GM19099 (cell line): Measurements from ENCODE around the gene LAYN.

Experiments
- POLR2A ChIP-seq: IDR thresholded peaks from 3 replicates; pipeline ENCODE4 v1.6.1; 2011; ENCODE audit warnings: low read depth; ENCODE audit not compliant: insufficient read length; ENCODE audit errors: extremely low read depth

The LAYN gene

DNA sequence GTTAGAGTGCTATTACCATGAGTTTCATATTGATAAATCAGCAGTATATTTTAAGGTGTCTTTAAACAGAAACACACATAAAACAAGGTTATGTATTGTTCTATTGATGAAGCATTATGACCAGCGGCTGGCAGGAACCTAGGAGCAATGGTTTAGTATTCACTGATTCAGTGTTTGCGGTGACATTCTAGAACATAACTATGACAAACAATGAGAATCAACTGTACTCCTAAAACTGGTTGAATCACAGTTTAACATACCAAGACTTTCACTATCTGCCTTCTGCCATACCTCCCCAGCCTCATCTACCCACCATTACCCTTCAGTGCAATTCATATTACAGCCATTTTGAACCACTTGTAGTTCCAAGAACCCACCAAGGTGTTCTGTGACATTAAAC lies 17.2 kb upstream of the LAYN start:
- no peak for TF ChIP-seq POLR2A

DNA sequence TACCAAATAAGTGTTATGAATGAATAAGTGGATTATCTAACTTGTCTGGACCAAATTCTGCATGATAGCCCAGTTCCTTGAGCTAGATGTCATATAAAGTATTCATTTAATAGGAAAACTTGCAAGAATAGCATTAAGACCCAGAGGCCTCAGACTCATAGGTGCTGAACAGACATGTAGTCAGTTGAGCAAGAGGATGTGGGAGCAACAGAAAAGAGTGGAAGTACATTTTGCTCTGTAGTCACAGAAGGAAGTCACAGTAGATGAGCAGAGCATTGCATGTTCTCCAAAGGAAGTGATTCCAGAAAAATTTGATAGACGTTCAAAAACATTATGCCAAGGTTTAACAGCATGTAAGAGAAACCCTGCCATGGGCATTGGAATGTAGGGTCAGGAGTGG lies 16.5 kb upstream of the LAYN start:
- TF ChIP-seq POLR2A = no peak

DNA sequence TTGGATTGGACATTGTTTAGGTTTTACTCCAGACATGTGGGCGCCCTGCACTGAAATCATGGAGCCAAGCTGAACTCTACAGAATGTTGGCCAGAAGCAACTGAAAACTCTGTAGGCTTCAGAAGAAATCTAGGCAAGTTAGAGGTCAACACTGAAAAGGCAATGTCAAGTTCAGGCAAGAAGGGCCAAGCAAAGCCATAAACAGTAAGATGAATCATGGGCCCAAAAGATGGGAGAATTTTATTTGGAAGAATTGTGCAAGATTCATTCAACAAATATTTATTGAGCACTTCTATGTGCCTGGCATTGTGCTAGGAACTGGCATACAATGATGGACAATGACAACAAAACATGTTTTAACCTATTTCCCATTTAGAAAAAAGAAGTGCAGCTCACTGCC lies 15.1 kb upstream of the LAYN start:
- TF ChIP-seq POLR2A = no peak

DNA sequence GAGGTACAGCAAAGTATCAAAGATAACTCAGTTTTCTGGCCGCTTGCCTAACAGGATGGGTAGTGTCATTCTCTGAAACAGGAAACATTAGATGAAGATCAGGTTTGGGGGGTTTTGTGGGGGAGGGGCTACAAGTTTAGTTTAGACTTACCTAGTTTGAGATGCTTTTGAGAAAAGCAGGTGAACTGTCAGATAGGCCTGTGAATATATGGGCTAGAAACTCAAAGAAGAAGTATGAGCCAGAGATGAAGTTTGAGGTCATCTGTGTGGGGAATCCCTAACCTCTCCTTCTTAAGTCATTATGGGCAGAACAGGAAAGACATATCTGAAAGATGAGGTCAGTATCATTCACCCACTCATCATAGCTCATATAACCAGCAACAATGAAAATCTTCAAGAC lies 14.0 kb upstream of the LAYN start:
- TF ChIP-seq POLR2A = no peak

DNA sequence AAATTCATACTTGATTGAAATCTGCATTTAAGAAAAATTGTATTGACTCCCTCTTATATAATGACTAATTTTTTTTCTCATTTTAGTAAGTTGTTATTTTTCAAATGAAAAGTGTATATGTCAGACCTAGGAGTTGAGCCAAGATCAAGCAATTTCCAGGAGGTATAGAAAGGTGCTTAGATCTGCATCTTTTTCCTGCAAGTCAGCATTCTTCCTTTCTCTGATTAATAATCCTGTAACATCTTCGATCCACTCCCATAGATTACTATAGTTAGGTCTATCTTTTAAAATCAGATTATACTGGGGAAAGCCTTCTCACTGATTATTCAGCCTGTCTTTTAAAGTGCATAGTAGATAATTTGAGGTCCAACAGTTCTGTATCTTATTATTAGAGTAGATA lies 13.2 kb upstream of the LAYN start:
- TF ChIP-seq POLR2A = no peak

DNA sequence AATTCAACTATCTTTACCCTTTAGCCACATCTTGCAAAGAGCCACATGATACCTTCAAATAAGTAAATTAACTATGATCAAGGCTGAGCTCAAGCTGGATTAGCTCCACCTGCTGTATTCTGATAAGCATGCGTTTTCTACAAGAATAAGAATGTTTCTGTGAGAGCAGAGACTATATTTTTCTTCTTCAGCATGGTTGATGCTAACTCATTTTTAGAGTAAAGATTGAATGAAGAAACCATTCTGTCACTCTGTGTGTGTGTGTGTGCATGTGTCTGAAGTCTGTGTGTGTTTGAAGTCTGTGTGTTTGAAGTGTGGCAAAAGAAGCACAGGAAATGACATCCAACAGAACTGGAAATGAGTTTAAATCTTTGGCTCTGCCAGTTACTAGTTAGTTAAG lies 12.0 kb upstream of the LAYN start:
- TF ChIP-seq POLR2A = no peak

DNA sequence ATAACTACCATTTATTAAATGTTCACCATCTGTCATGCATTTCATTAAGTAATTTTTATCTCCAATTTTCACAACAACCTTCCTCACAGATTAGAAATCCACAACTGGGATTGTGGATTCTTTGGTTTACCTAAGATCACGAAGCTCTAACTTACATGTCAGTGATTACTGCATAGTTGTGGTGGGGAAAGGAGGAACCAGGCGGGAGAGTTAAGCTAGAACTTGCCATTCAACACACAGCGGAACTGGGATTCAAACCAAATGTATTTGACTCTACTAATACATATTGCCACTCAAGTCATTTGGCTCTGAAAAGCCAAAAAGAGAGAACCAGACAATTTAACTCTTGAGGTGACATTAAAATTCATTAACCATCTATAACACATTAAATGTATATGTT lies 10.4 kb upstream of the LAYN start:
- TF ChIP-seq POLR2A = no peak

DNA sequence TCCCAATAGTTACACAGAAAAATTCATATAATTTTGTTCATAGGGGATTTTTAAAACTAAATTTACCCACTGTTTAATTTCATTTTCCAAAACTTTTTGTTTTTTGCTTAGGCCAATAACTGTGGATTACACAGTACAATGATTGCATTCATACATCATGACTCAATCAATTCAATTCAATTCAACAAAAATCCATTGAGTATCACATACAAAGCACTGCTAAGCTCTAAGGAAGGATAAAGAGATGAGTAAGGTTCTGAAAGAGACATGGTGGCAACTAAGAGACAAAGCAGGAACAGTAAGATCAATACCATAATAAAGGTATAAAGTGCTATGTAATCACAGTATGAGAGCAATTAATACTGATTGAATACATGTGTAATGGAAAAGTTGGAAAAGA lies 9.4 kb upstream of the LAYN start:
- TF ChIP-seq POLR2A = no peak

DNA sequence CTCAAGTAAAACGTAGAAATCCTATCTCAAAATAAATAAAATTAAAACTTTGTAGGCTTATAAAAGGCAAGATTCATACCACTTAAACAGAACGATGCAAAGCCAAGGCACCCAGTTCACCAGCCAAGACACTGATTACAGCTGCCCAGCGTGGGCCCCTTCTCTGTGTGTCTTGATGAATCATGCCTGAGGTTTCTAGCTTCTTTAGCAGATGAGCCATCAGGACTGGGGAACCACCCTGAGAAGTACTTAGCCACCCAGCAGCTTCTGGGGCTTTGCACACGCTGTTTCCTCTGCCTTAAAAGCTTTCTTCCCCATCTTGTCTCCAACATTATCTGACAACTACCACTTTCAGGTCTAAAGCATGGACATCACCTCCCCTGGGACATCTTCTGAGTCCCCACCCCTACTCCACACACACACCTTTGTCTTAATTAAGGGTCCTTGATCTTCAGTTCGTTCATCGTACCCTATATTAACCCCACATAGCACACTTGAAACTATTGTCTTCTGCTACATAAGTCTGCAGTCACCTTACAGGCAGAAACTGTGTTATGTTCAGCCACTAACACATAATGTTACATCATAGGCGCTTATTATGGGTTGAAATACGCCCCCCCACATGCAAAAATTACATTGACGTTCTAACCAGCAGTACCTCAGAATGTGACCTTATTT lies 8.7 kb upstream of the LAYN start:
- no peak for TF ChIP-seq POLR2A

DNA sequence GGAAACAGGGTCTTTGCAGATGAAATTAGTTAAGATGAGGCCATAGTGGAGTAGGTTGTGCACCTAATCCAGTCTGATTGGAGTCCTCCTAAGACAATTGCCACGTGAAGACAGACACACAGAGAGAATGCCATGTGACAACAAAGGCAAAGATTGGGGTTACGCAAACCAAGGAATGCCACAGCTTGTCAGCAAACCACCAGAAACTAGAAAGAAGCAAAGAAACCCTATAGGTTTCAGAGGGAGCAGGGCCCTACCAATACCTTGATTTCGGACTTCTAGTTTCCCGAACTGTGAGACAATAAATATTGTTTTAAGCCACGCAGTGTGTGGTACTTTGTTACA lies 8.2 kb upstream of the LAYN start:
- TF ChIP-seq POLR2A = no peak

DNA sequence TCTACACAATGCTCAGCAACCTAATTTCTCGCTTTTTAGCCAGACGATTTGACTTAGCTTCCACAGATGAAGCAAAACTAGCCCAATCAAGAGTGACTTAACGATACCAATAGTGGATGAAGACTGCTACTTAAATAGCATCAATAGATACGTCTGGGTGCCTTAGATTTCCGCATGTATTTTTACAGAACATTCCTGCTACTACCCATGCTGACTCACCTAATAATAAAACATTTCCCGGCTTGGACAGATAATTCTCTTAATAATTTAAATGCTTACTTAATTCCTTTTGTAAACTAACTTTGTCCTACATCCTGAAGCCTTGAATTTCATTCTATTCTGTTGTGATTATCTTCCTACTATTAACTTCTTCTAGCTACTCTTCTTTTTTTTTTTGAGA lies 5.2 kb upstream of the LAYN start:
- no peak for TF ChIP-seq POLR2A

DNA sequence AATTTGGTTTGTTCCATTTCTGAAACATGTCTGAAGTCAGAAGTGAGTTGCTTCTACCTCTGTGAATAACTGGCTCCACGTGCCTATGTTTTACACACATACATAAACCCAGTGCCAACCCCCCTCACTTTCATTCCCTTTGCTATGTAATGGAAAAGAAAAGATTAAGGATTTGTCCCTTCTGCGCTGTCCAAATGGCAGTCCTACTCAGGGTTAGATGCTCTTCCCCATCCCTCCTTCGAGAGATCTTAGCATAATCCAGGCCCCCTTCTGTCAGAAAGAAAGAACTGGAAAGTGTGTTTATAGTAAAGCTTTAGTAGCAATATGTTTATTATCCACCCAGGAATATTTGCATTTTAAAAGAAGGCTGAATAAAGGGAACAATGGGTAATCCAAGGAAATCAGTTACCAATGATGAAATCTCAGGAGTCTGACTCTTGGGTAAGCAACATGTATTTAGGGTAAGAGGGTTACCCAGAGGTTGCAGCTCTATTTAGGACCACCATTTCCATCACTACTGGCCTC lies 3.1 kb upstream of the LAYN start:
- TF ChIP-seq POLR2A = no peak

DNA sequence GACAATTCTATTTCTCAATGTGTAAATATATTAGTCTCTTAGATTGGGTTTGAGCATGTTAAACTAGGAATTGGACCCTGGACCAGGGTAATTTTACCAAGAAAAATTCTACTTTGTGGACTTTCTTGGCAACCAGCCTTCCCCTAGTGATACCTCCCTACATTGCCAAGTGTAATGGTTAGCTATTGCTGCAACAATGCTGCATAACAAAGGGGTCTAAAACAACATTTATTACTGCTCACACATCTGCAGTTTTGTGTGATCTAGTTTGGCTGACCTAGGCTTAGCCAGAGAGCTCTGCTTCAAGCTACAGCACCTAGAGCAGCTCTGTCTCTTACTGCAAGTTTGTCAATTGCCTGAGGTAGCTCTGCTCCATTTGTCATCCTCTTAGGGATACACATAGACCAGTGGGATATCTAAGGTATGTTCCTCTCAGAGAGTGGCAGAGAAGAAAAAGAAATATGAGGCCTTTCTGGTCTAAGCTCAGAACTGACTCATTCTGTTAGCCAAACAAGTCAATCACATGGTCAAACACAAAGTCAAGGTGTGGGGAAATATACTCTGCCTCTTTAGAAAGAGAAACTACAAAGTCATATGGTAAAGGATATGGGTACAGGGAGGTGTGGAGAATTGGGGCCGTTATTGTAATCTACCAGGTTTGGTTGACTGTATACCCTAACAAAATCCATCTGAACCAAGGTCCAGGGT lies 2.0 kb upstream of the LAYN start:
- no peak for TF ChIP-seq POLR2A

DNA sequence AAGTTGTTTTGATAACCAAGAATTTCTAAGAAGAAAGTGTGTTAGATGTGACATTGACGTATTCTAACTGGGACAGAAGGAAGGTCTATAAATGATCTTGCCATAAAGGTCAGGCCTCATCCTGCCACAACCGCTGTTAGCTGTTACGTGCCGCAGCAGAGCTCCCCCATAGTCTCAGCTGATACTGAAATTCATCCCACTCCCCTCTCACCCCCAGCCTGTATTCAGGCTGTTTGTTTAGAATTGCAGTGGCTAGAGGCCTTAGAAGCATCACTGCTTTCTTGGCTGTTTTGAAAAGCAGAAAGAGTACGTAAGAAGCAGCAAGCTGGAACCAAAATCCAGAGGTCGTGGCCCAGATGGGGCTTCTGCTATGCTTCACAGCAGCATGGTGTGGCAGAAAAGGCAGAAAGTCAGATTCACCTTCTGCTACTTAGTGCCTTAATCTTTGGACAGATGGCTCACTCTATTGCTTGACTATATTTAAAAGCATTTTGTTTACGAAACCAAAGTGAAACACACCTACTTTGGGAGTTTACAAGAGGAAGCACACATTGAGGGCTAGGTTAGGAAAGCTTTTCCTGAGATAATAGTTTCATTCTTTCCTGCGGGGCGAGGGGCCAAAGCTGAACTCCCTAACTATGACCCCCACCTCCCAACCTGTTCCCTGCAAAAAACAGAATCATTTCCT lies 950 bp upstream of the LAYN start:
- no peak for TF ChIP-seq POLR2A

DNA sequence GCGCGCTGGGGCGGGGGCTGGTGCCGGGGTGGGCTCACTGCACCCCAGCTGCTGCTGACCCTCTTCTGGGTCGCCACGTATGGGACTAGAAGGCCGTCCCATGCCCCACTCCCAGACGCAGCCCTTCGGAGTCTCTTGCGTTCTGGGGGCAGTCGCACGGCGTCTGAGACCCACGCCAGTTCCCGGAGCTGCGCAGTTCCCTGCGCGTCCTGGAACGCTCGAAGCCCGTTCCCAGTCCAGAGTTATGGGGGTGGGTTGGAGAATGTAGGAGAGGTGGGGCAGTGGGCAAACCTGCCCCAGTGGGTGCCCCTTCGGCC lies 375 bp downstream of the LAYN start:
- no peak for TF ChIP-seq POLR2A
